ENCODE measurements around the gene TIAM2.

TIAM2 gene

GRCh38 chr6:155038104-155038503, 43.0 kb downstream of the TIAM2 start:
- Histone ChIP-seq H3K4ac (ENCODE audit: low read depth, low read length) (no peak overlapping the region), H3K4me1 (ENCODE audit: control insufficient read depth in 1 of 2, insufficient read depth in 2 of 2, low read length in 2 of 2) (no peaks in the 10 kb centered on the region), H3K9ac (ENCODE audit: low read length) (no peak overlapping the region), H3K79me2 (ENCODE audit: control insufficient read depth, insufficient read depth, low read length, poor library complexity) (no peaks in the 10 kb centered on the region), H3K18ac (ENCODE audit: low read length) (no peak overlapping the region), H3K4me2 (ENCODE audit: low read length) (no peak overlapping the region), H4K8ac (ENCODE audit: low read depth, low read length) (no peak overlapping the region), H2BK5ac (ENCODE audit: low read depth, low read length, poor library complexity) (no peak overlapping the region), H2BK120ac (ENCODE audit: insufficient read depth, low read length, poor library complexity) (no peak overlapping the region), H3K23ac (ENCODE audit: low read length) (no peak overlapping the region), H4K12ac (ENCODE audit: low read depth, low read length) (no peak overlapping the region), H3K9me3 (ENCODE audit: insufficient read depth, low read depth, low read length) (peaks cover 2% of the 10 kb centered on the region), H3K27me3 (ENCODE audit: insufficient read depth, low read length) (no peaks in the 10 kb centered on the region), H3K4me3 (ENCODE audit: low read depth, low read length) (no peak overlapping the region), H4K91ac (ENCODE audit: low read depth, low read length) (no peak overlapping the region), H2AFZ (ENCODE audit: insufficient read depth, low read length, poor library complexity) (no peak overlapping the region), H2BK12ac (ENCODE audit: low read length) (no peak overlapping the region), H3K79me1 (ENCODE audit: low read length) (no peaks in the 10 kb centered on the region), H3K36me3 (ENCODE audit: control insufficient read depth in 1 of 2, insufficient read depth in 2 of 2, low read length in 2 of 2) (no peaks in the 10 kb centered on the region), H2AK5ac (ENCODE audit: low read length) (no peak overlapping the region), H3K14ac (ENCODE audit: low read length) (no peak overlapping the region), H3K27ac (ENCODE audit: low read depth, low read length) (no peak overlapping the region)
- no peak for DNase-seq
- no CpG with 5 or more reads among the region's 4 CpGs for WGBS (ENCODE audit: extremely low coverage, insufficient coverage, insufficient read length)

GRCh38 chr6:155038527-155038926, 43.4 kb downstream of the TIAM2 start:
- no peaks in the 10 kb centered on the region for H3K79me1 ChIP-seq (ENCODE audit: low read length)
- H3K36me3 ChIP-seq (ENCODE audit: control insufficient read depth in 1 of 2, insufficient read depth in 2 of 2, low read length in 2 of 2): no peaks in the 10 kb centered on the region
- no peak overlapping the region for H2BK120ac ChIP-seq (ENCODE audit: insufficient read depth, low read length, poor library complexity)
- no peaks in the 10 kb centered on the region for H3K4me1 ChIP-seq (ENCODE audit: control insufficient read depth in 1 of 2, insufficient read depth in 2 of 2, low read length in 2 of 2)
- H3K4me3 ChIP-seq (ENCODE audit: low read depth, low read length): no peak overlapping the region
- no peak overlapping the region for H3K4me2 ChIP-seq (ENCODE audit: low read length)
- no peak overlapping the region for H3K18ac ChIP-seq (ENCODE audit: low read length)
- H3K9ac ChIP-seq (ENCODE audit: low read length): no peak overlapping the region
- H2AK5ac ChIP-seq (ENCODE audit: low read length): no peak overlapping the region
- no peak overlapping the region for H2BK12ac ChIP-seq (ENCODE audit: low read length)
- no peaks in the 10 kb centered on the region for H3K79me2 ChIP-seq (ENCODE audit: control insufficient read depth, insufficient read depth, low read length, poor library complexity)
- no peak for DNase-seq
- H3K27ac ChIP-seq (ENCODE audit: low read depth, low read length): no peak overlapping the region
- no peak overlapping the region for H4K12ac ChIP-seq (ENCODE audit: low read depth, low read length)
- H3K27me3 ChIP-seq (ENCODE audit: insufficient read depth, low read length): no peaks in the 10 kb centered on the region
- no peak overlapping the region for H3K14ac ChIP-seq (ENCODE audit: low read length)
- no peak overlapping the region for H4K8ac ChIP-seq (ENCODE audit: low read depth, low read length)
- no peak overlapping the region for H3K23ac ChIP-seq (ENCODE audit: low read length)
- no CpG with 5 or more reads among the region's 2 CpGs for WGBS (ENCODE audit: extremely low coverage, insufficient coverage, insufficient read length)
- peaks cover 2% of the 10 kb centered on the region for H3K9me3 ChIP-seq (ENCODE audit: insufficient read depth, low read depth, low read length)
- no peak overlapping the region for H4K91ac ChIP-seq (ENCODE audit: low read depth, low read length)
- H2BK5ac ChIP-seq (ENCODE audit: low read depth, low read length, poor library complexity): no peak overlapping the region
- H3K4ac ChIP-seq (ENCODE audit: low read depth, low read length): no peak overlapping the region
- no peak overlapping the region for H2AFZ ChIP-seq (ENCODE audit: insufficient read depth, low read length, poor library complexity)

GRCh38 chr6:155039618-155040017, 44.5 kb downstream of the TIAM2 start:
- H4K8ac ChIP-seq (ENCODE audit: low read depth, low read length): no peak overlapping the region
- H3K18ac ChIP-seq (ENCODE audit: low read length): no peak overlapping the region
- H3K4ac ChIP-seq (ENCODE audit: low read depth, low read length): no peak overlapping the region
- no peak overlapping the region for H3K27ac ChIP-seq (ENCODE audit: low read depth, low read length)
- H3K4me3 ChIP-seq (ENCODE audit: low read depth, low read length): no peak overlapping the region
- no peaks in the 10 kb centered on the region for H3K4me1 ChIP-seq (ENCODE audit: control insufficient read depth in 1 of 2, insufficient read depth in 2 of 2, low read length in 2 of 2)
- H3K27me3 ChIP-seq (ENCODE audit: insufficient read depth, low read length): no peaks in the 10 kb centered on the region
- DNase-seq: no peak
- H4K91ac ChIP-seq (ENCODE audit: low read depth, low read length): no peak overlapping the region
- H2AK5ac ChIP-seq (ENCODE audit: low read length): no peak overlapping the region
- no peak overlapping the region for H4K12ac ChIP-seq (ENCODE audit: low read depth, low read length)
- no peaks in the 10 kb centered on the region for H3K36me3 ChIP-seq (ENCODE audit: control insufficient read depth in 1 of 2, insufficient read depth in 2 of 2, low read length in 2 of 2)
- H3K14ac ChIP-seq (ENCODE audit: low read length): no peak overlapping the region
- H3K9ac ChIP-seq (ENCODE audit: low read length): no peak overlapping the region
- H2BK120ac ChIP-seq (ENCODE audit: insufficient read depth, low read length, poor library complexity): no peak overlapping the region
- no peaks in the 10 kb centered on the region for H3K79me1 ChIP-seq (ENCODE audit: low read length)
- H3K79me2 ChIP-seq (ENCODE audit: control insufficient read depth, insufficient read depth, low read length, poor library complexity): no peaks in the 10 kb centered on the region
- H3K9me3 ChIP-seq (ENCODE audit: insufficient read depth, low read depth, low read length): peaks cover 2% of the 10 kb centered on the region
- H2BK5ac ChIP-seq (ENCODE audit: low read depth, low read length, poor library complexity): no peak overlapping the region
- no peak overlapping the region for H3K23ac ChIP-seq (ENCODE audit: low read length)
- no peak overlapping the region for H2AFZ ChIP-seq (ENCODE audit: insufficient read depth, low read length, poor library complexity)
- H3K4me2 ChIP-seq (ENCODE audit: low read length): no peak overlapping the region
- H2BK12ac ChIP-seq (ENCODE audit: low read length): no peak overlapping the region
- no CpG with 5 or more reads among the region's 3 CpGs for WGBS (ENCODE audit: extremely low coverage, insufficient coverage, insufficient read length)

GRCh38 chr6:155040154-155040553, 45.0 kb downstream of the TIAM2 start:
- no peak overlapping the region for H2AK5ac ChIP-seq (ENCODE audit: low read length)
- H3K27me3 ChIP-seq (ENCODE audit: insufficient read depth, low read length): no peaks in the 10 kb centered on the region
- no peak overlapping the region for H4K8ac ChIP-seq (ENCODE audit: low read depth, low read length)
- H3K9ac ChIP-seq (ENCODE audit: low read length): no peak overlapping the region
- H3K14ac ChIP-seq (ENCODE audit: low read length): no peak overlapping the region
- H3K9me3 ChIP-seq (ENCODE audit: insufficient read depth, low read depth, low read length): peaks cover 2% of the 10 kb centered on the region
- no peak for DNase-seq
- H3K79me2 ChIP-seq (ENCODE audit: control insufficient read depth, insufficient read depth, low read length, poor library complexity): no peaks in the 10 kb centered on the region
- no peak overlapping the region for H3K27ac ChIP-seq (ENCODE audit: low read depth, low read length)
- no peak overlapping the region for H3K18ac ChIP-seq (ENCODE audit: low read length)
- no peaks in the 10 kb centered on the region for H3K79me1 ChIP-seq (ENCODE audit: low read length)
- no peak overlapping the region for H3K4me2 ChIP-seq (ENCODE audit: low read length)
- H4K12ac ChIP-seq (ENCODE audit: low read depth, low read length): no peak overlapping the region
- no peak overlapping the region for H2BK120ac ChIP-seq (ENCODE audit: insufficient read depth, low read length, poor library complexity)
- H3K23ac ChIP-seq (ENCODE audit: low read length): no peak overlapping the region
- no peak overlapping the region for H2BK12ac ChIP-seq (ENCODE audit: low read length)
- H3K4me1 ChIP-seq (ENCODE audit: control insufficient read depth in 1 of 2, insufficient read depth in 2 of 2, low read length in 2 of 2): no peaks in the 10 kb centered on the region
- no peak overlapping the region for H3K4ac ChIP-seq (ENCODE audit: low read depth, low read length)
- no peaks in the 10 kb centered on the region for H3K36me3 ChIP-seq (ENCODE audit: control insufficient read depth in 1 of 2, insufficient read depth in 2 of 2, low read length in 2 of 2)
- H2BK5ac ChIP-seq (ENCODE audit: low read depth, low read length, poor library complexity): no peak overlapping the region
- no peak overlapping the region for H3K4me3 ChIP-seq (ENCODE audit: low read depth, low read length)
- no CpG with 5 or more reads among the region's 2 CpGs for WGBS (ENCODE audit: extremely low coverage, insufficient coverage, insufficient read length)
- H2AFZ ChIP-seq (ENCODE audit: insufficient read depth, low read length, poor library complexity): no peak overlapping the region
- no peak overlapping the region for H4K91ac ChIP-seq (ENCODE audit: low read depth, low read length)

Measured in trophoblast cell (in vitro differentiated cells and primary cell).